Activated CD4-positive, CD25-positive, alpha-beta regulatory T cell (primary cell): ENCODE data around the gene SLC35C1.
"Not testable (repeated sequence)": the region's sequence is repeated elsewhere in the genome, so short reads cannot be mapped to it uniquely, and the experiment has no call there.

Experiments used
- DNase-seq, 4 experiments: peaks; one replicate each; lab custom pipeline; 2025; lab: John Stamatoyannopoulos, UW

The SLC35C1 gene

DNA sequence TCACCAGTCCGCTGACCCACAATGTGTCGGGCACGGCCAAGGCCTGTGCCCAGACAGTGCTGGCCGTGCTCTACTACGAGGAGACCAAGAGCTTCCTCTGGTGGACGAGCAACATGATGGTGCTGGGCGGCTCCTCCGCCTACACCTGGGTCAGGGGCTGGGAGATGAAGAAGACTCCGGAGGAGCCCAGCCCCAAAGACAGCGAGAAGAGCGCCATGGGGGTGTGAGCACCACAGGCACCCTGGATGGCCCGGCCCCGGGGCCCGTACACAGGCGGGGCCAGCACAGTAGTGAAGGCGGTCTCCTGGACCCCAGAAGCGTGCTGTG, 6.1 kb downstream of the SLC35C1 start:
- DNase-seq: no peak

DNA sequence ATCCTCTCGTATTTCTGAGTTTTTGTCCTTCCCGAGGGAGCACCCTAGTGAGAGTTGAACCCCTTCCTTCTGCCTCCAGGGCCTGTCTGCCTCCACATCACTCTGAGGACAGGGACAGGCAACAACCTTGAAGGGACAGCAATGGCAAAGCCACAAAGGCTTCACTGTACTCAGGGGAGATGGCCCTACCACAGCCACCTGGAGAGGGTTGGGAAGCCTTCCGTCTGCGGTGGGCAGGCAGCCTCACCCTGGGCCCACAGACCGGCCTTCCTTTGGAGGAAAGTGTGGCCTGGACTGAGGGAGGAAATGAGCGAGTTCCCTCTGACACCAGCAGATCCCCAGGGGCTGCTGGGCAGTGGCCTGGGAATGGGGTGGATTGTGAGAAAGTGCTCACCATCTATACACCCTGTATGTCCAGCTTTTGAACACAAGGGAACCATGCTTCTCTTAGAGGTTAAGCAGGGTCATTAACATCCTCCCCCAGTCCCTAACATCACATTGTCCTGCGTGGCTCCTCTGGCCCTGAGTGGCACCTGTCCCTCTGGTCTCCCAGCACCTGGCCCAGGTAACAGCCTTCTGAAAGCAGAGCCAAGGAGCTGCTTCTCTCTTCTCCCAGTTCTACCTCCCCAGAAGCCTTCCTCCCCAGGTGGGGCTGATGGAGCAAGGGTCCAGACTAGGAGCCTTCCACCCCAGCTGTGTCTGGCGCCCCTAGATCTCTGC, 6.8 kb downstream of the SLC35C1 start:
- DNase-seq: no peak

DNA sequence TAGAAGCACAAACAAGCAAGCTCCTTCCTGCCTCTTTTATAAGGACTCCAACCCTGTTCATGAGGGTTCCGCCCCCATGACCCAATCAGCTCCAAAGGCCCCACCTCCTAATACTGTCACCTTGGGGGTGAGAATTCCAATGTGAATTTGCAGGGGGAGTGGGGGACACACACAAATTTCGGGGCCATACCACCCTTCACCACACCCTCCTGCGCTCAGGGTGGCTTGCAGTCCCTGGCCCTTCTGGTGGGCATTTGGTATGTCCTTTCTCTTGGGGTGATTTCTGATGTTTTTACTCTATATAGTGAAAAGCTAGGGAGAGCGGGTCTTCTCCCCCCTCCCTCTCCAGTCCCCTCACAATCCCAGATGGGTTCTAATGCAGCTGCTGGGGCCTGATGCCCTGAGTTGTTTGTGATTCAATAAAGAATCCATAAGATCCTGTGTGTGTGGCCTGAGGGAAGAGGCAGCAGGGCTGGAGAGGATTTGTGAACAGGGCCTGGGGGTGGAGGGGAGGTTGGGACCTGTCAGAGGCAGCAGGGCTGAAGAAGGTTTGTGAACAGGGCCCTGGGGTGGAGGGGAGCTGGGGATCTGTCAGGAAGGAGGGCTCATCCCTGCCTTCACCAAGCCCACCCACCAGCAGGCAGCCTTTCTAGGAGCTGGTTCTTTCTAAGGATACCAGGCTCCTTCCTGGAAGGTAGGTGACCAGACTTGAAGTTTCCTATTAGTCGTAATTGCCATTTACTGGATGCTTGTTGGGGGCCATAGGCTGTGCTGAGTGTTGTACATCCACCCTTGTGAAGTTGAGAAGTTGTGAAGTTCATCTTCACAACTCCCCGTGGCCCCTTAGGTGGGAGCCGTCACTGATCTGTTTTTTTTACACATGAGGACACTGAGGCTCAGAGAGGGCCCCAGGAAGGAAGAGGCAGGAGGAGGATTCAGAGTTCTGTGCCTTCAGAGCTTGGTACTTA, 7.9 kb downstream of the SLC35C1 start:
- DNase-seq: no peak

DNA sequence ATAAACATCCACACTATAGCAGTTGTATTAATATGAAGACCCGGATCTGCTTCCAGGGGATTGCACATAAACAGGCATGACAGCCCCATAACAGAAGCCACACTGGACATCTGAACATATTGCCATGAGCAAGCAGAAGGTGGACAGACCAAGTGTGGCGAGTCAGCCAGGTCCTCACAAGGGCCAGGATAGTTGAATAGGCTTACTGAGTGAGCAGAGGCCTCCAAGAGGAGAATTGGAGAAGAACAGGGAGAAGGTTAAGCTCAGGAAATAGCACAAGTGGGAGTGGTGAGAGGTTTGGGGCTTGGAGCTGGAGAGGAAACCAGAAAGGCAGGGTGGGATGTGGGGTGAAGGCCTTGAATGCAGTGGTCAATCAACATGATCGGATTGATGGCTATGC, 10.8 kb downstream of the SLC35C1 start:
- no peak for DNase-seq

DNA sequence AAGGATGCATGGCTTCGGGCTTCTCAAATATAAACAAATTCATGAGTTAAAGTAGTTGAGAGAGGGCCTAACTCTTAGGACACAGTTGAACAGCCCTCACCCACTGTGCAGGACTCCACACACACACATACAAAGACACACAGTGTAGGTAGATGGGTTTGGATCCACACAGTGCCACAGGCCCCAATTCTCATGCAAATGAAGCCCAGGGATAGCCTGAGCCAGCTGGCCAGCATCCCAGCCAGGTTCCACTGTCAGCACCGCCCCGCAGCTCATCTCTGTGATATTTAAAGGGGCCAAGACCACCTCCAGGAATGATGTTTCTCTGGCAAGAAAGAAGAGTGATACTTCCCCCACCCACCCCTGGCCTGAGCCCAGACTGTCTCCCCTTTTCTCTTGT, 11.7 kb downstream of the SLC35C1 start:
- DNase-seq: no peak

DNA sequence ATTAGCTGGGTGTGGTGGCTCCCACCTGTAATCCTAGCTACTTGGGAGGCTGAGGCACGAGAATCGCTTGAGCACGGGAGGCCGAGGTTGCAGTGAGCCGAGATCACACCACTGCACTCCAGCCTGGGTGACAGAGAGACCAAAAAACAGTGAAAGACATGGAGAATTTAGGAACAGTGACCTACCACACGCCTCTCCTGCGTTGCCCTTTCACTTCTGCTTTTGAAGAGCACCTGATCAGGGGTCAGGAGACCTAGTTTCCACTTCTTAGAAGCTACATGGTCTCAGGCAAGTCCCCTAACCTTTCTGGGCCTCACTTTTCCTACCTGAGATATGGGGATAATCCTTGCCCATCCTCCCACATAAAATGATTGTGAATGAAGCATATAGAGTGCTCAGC, 12.2 kb downstream of the SLC35C1 start:
- DNase-seq: no peak

DNA sequence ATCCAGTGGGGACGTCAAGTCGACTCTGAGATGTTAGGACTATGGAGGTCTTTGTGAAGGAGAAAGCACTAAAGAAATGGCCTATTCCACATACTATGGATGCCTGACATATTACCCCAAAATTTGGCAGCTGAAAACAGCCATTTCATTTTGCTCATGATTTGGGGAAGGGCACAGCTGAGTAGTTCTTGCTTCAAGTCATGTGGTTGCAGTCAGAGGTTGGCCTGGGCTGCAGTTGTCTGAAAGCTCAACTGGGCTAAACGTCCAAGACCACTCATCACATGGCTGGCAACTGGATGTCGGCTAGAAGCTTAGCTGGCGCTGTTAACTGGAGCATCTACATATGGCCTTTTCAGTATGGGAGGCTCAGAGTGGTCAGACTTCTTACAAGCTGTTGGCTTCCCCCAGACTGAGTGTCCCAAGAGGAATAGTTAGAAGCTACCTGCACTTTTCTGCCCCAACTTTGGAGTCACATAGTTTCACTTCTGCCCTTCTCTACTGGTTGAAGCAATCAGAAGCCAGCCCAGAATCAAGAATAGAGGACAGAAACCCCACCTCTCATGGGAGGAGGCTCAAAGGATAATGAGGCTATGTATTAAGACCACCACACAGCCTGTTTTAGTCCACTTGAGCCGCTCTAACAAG, 14.1 kb downstream of the SLC35C1 start:
- no peak for DNase-seq

DNA sequence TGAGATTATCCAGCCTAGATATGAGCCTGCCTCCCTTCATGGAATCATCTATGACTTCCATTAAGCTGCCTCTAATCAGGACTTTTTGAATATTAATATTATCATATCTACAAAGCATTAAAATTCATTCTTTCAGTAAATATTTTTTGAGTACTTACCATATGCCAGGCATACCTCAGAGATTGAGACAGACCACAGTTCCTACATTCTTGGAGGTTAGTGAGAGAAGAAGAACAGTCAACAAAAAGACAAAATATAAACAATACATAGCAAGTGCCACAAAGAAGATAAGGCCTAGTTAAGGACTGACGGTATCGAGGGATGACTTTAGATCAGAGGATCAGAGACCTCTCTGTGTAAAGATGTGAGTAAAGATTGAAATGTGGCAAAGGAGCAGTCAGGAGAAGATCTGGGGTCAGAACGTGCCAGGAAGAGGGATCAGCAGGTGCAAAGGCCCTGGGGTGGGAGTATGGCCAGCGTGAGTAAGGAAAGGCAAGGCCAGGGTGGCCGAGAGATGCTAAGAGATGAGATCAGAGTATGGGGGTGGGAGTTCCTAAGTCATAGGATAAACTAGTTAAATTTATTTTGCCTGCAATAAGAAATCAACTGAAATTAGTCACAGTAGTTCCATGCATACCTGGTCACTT, 15.4 kb downstream of the SLC35C1 start:
- no peak for DNase-seq

DNA sequence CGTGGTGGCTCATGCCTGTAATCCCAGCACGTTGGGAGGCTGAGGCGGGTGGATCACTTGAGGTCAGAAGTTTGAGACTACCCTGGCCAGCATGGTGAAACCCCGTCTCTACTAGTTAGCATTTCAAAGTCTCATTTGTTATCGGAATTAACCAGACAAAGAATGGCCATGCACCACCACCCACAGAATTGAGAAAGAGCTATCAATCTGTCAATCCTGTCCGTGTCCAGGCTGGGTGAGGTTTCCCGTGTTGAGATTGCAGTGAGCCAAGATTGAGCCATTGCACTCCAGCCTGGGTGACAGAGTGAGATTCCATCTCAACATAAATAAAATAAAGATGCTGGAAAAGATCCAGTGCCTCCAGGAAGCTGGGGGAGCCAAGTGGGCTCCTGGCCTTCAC, 21.5 kb downstream of the SLC35C1 start:
- DNase-seq: not testable (repeated sequence)

DNA sequence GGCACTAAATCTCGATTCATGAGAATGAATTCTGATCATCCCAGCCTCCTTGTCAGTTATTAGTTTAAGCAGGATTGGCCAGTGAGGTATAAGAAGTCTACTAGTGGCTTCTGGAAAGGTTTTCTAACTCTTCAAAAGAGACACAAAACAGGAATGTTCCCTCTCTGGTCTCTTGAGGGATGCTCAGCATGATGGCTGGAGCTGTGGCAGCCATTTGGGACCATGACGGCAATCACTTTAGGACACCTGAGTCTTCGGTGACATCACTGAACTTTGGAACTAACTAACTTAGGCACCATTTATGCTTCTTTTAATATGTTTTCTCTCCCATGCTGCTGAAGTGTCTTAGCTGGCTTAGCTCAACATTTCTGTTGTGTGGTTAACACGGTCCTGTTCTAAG, 22.2 kb downstream of the SLC35C1 start:
- no peak for DNase-seq

DNA sequence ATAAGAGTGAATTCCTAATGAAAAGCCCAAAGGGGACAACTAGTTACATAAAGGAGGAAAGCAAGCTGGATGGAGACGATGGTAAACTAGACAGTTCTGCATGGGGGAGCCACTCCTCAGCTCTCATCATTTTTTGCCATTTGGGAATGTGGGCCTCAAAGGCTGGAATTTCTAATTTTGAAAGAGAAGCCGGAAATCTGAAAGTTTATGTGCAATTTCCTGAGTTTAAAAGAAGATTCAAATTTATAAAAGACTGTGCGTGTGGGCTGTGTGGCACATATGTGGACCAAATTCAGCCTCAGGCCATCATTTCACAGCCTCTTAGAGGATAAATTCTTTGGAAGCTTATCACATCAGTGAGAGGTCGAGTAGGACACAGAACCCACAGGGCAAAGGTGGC, 24.0 kb downstream of the SLC35C1 start:
- DNase-seq: no peak

DNA sequence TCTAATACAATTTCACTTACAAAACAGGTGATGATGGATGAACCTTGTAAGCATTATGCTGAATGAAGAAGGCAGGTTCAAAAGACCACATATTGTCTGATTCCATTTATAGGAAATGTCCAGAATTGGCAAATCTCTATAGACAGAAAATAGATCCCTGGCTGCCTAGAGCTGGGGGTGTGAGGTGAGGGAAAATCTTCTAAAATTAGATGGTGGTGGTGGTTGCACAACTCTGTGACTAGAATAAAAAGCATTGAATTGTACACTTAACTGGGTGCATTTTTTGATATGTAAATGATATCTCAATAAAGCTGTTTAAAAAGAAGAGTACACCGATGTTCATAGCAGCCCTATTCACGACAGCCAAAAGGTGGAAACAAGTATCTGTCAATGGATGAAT, 25.6 kb downstream of the SLC35C1 start:
- DNase-seq: no peak

DNA sequence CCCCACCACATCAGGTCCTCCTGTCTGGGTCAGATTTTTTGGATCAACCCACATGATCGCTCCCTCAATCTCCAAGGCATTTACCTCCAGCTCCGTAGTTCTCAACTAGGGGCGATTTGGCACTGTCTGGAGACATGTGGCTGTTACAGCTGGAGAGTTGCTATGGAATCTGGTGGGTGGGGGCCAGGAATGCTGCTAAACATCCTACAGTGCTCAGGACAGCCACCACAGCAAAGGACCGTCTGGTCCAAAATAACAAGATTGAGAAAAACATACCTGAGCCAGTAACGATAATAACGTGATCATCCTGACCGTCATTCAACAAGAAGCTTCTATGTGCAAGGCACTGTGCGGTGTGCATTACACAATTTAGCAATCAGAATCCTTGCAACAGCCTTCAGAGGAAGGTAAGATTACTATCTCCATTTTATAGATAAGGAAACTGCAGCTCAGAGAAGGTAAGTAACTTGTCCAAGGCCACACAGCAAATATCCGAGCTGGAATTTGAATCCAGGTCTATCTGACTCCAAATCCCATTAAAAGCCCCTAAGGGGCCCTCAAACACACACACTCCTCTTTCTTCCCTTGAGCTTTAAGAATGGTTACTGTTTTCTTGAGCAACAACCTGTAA, 28.0 kb downstream of the SLC35C1 start:
- DNase-seq: no peak

DNA sequence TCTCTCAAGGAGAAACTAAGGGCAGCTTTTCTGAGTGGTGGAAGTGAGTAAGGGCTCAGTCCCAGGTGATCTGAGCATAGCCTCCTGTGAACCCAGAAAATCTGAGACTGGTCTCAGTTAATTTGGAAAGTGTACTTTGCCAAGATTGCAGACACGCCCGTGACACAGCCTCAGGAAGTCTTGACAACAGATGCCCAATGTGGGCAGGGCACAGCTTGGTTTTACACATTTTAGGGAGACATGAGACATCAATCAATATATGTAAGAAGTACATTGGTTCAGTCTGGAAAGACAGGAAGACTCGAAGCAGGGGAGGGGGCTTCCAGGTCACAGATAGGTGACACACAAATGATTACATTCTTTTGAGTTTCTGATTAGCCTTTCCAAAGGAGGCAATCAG, 28.8 kb downstream of the SLC35C1 start:
- no peak for DNase-seq

DNA sequence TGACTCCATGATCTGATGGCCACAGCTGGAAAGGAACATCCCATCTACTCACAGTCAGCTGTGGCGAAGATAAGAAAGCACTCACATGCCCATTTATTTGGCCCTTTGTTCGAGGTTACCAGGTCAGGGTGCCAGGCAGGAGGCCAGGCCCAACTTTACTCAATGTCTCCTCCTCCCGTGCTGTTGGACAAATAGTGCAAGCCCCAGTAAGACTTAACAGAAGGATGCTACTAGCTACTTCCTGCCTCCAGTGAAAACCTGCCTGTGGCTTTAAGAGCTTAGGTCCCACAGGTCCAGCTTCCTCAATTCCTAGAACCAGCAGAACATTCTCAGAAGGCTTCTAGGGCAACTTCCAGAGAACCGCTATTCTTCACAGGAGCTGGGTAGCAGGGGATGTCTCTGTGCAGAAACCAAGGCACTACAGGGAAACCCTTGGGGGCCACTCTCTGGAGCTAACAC, 29.4 kb downstream of the SLC35C1 start:
- no peak for DNase-seq

DNA sequence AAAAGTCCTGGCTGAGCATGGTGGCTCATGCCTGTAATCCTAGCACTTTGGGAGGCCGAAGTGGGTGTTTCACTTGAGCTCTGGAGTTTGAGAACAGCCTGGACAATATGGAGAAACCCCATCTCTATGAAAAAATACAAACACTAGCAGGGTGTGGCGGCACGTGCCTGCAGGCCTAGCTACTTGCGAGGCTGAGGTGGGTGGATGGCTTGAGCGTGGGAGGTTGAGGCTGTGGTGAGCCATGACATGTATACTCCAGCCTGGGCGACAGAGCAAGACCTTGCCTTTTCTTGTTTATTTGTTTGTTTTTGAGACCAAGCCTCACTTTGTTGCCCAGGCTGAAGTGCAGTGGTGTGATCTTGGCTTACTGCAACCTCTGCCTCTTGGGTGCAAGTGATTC, 34.3 kb downstream of the SLC35C1 start:
- no peak for DNase-seq

DNA sequence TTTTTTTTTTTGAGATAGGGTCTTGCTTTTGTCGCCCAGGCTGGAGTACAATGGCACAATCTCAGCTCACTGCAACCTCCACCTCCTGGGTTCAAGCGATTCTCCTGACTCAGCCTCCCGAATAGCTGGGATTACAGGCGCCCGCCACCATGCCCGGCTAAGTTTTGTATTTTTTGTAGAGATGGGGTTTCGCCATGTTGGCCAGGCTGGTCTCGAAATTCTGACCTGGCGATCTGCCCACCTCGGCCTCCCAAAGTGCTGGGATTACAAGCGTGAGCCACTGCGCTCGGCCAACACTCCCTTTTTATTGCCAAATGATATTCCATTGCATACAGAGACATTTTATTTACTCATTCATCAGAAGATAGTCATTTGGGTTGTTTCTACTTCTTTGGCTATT, 35.3 kb downstream of the SLC35C1 start:
- DNase-seq: not testable (repeated sequence)

DNA sequence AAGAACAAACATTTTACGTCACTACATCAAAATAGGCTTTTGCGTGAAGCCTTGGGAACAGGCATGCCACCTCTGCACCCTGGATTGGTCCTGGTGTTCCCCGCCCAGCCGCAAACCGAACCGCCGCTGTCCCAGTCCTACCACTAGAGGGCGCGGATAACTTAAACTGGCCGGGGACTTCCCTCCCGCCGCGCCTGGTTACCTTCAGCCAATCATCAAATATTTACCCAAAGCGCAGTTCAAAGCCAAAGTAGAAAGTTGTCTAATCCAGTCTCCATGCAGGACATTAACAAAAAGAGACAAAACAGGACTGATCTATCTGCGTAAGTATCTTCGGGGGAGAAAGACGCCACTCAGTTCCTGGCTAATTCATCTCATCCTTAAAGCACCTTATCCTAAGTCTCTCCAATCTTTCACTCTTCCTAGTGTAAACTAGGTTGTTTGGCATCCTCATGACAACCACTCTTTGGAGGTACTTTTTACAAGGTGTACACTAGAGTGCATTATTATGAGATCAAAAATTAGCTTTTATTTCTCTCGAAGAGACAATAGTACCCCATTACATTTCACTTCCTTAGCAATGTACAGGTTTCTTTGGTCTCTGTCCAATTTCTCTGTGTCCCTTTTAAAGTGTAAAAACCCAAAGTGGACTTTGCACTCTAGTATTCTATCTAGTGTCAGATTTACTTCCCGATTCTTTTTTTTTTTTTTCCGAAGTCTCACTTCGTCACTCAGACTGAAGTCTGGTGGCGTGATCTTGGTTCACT, 38.4 kb downstream of the SLC35C1 start:
- DNase-seq: peak; percentile 66 to 74 (median 70)

DNA sequence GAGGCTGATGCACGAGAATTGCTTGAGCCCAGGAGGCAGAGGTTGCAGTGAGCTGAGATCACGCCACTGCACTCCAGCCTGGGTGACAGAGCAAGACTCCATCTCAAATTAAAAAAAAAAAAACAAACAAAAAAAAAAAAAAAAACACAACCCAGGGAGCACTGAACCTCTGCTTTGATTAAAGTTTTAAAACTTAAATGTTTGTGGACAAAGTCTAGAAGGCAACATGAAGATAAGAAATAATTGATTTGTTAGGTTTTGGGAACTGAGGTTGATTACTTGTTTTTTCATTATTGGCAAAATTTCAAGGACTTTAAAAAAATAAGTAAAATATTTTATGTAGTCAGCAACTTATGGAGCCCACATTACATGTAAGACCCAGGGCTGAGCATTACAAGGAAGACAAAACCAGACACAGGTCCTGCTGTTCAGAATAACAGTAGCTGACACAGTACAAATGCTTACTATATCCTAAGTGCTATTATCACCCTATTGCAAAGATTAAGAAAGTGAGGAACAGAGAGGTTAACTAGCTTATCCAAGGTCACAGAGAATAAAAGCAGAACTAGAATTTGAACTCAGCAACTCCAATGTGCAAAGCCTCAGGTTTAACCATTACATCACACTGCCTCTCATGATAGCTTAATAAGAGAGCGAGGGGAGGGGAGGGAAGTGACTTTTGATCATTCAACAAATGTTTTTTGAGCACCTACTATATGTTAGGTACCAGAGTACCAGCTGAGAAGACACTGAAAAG, 40.1 kb downstream of the SLC35C1 start:
- no peak for DNase-seq

DNA sequence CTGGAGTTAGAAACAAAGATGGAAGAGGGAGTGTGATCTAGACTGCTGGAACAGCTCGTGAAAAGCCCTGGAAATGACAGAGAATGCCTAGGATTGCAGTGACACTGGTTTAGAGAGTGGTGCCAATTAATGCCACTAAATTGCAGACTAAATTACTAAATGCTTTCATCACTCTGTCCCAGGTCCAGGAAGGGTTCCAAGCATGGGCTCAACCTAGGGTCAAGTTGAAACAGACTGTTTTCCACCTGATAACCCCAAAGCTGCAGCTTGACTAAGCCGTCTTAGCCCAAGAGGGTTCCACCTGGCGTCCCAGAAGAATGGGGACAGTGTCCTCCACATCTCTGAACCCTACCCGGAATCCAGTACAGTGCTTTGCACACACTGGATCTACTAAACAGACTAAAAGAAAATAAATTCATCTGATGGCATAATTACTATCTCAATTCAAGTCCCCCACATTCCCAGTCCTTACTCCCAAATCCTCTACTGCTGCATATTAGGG, 41.3 kb downstream of the SLC35C1 start:
- no peak for DNase-seq
